GM12878 (cell line): ENCODE data around the gene IRF2.

Experiments used
- ATF3 ChIP-seq: IDR thresholded peaks from 2 replicates; pipeline ENCODE4 v1.6.1; 2011; ENCODE audit warnings: low read depth, mild to moderate bottlenecking, low read length, moderate library complexity, borderline replicate concordance; ENCODE audit errors: extremely low read depth
- CBX3 ChIP-seq: fragments of 200-600 bp; sonication (generic); IDR thresholded peaks from 2 replicates; pipeline ENCODE4 v1.6.1; 2016; ENCODE audit warnings: low read depth, borderline replicate concordance
- CEBPB ChIP-seq, 2 experiments: fragments of 150-350 bp in 1 of 2; IDR thresholded peaks; 2 replicates each; pipeline ENCODE4 v1.6.1; 2012 to 2014; ENCODE audit warnings: low read depth in 2 of 2, low read length in 2 of 2, borderline replicate concordance in 1 of 2, inconsistent platforms in 1 of 2
- CTCF ChIP-seq, 3 experiments: IDR thresholded peaks in 2 of 3; conservative IDR thresholded peaks in 1 of 3; 2 replicates each; pipeline ENCODE4 v1.5.1; 2011; ENCODE audit warnings: low read depth in 3 of 3, low read length in 3 of 3, mild to moderate bottlenecking in 3 of 3, control low read depth in 2 of 3, moderate library complexity in 2 of 3, inconsistent platforms in 1 of 3, mixed read lengths in 1 of 3; ENCODE audit not compliant: control insufficient read depth in 2 of 3, insufficient read depth in 1 of 3; ENCODE audit errors: extremely low read depth in 1 of 3
- EED ChIP-seq: sonication (generic); IDR thresholded peaks from 2 replicates; pipeline ENCODE4 v1.6.1; 2016; ENCODE audit warnings: antibody characterized with exemption, low read depth
- ETV6 ChIP-seq, 2 experiments: fragments of 450-650 bp in 1 of 2; IDR thresholded peaks in 1 of 2; conservative IDR thresholded peaks in 1 of 2; 2 replicates each; pipeline ENCODE4 v1.6.1; 2014; ENCODE audit warnings: antibody characterized with exemption in 1 of 2, borderline replicate concordance in 1 of 2, low read depth in 1 of 2, mild to moderate bottlenecking in 1 of 2, moderate library complexity in 1 of 2
- EZH2 ChIP-seq: IDR thresholded peaks from 2 replicates; pipeline ENCODE4 v1.6.1; 2012; ENCODE audit warnings: low read depth, mild to moderate bottlenecking, control low read depth, inconsistent platforms, low read length, borderline replicate concordance; ENCODE audit not compliant: control insufficient read depth
- POLR2A ChIP-seq: IDR thresholded peaks from 2 replicates; pipeline ENCODE4 v1.6.1; 2011; ENCODE audit warnings: low read depth, mild to moderate bottlenecking, low read length
- SMAD1 ChIP-seq: fragments of 450-650 bp; IDR thresholded peaks from 2 replicates; pipeline ENCODE4 v1.6.1; 2018; ENCODE audit warnings: mild to moderate bottlenecking, low read depth; ENCODE audit not compliant: partially characterized antibody
- SUPT20H ChIP-seq: IDR thresholded peaks from 2 replicates; pipeline ENCODE4 v1.6.1; 2011; ENCODE audit warnings: low read depth, mild to moderate bottlenecking, low read length, moderate library complexity, borderline replicate concordance; ENCODE audit not compliant: control insufficient read depth
- ZBTB40 ChIP-seq: fragments of 450-650 bp; IDR thresholded peaks from 2 replicates; pipeline ENCODE4 v1.6.1; 2016; ENCODE audit warnings: mild to moderate bottlenecking, moderate library complexity, borderline replicate concordance
- ZNF274 ChIP-seq: IDR thresholded peaks from one replicate; pipeline ENCODE4 v1.8.0; 2011; ENCODE audit not compliant: insufficient read length, insufficient read depth
- ZNF687 ChIP-seq: fragments of 450-650 bp; IDR thresholded peaks from 2 replicates; pipeline ENCODE4 v1.6.1; 2017; ENCODE audit warnings: mild to moderate bottlenecking, moderate library complexity

GRCh38 chr4:184395971-184396391, 78.4 kb downstream of the IRF2 start:
- TF ChIP-seq CTCF (IDR thresholded peaks at IDR 0.05 in 2 of 3, conservative IDR thresholded peaks at IDR 0.05 in 1 of 3; ENCODE audit: control insufficient read depth in 2 of 3, extremely low read depth in 1 of 3, insufficient read depth in 1 of 3, low read depth in 3 of 3, low read length in 3 of 3) (no peak), CBX3 (no peak), ZNF687 (no peak), SUPT20H (no peak), ZNF274 (no peak), EZH2 (no peak), CEBPB (IDR thresholded peaks at IDR 0.05; ENCODE audit: borderline replicate concordance in 1 of 2, low read depth in 2 of 2, low read length in 2 of 2) (no peak), ZBTB40 (no peak), EED (no peak), SMAD1 (no peak), ATF3 (no peak), POLR2A (peak; percentile 63; the same call in 1 of the 2 replicates), ETV6 (conservative IDR thresholded peaks at IDR 0.05 in 1 of 2, IDR thresholded peaks at IDR 0.05 in 1 of 2; ENCODE audit: borderline replicate concordance in 1 of 2, low read depth in 1 of 2) (0 out of 4 replicates have a peak, but pooled peaks of 1 of the 2 experiments have one; percentile 26)
